HPDE6-E6E7 (cell line): ENCODE data around the gene PPP1CC.
"Not testable (repeated sequence)": the region's sequence is repeated elsewhere in the genome, so short reads cannot be mapped to it uniquely, and the experiment has no call there.

Experiments used
- DNase-seq: peaks from one replicate; pipeline ENCODE4 v3.0.0; 2011; ENCODE audit warnings: missing footprints; ENCODE audit errors: extremely low spot score

Gene PPP1CC

DNA sequence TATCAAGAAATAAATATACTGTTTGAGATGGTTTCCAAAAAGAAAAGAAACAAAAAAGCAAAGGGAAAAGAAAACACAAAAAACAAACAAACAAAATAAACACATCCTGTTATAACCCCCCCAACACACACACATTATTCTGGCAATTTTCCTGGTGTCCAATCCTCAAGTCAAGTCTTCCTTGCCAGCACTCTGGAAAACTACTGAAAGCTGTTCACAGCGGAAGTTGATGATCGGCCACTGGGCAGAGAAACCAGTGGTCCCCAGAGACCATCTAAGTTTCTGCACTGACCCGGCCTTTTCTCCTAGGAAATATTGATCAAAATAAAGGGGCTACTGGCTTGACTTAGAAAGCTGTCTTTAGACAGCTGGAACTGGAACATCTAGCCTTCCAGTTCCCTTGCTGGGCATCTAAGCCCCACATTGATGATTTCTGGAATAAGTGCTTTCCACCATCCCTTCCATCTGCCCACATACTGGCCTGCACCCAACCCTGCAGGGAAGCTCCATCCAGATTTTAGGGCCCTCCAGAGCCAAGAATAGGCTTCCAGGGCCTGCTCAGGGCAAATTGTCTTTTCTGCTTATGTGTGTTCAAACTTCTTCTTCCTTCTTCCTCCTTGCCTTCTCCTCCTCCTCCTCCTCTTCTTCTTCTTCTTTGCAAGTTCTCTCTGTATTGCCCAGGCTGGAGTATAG lies 11.6 kb upstream of the PPP1CC start:
- no peak for DNase-seq

DNA sequence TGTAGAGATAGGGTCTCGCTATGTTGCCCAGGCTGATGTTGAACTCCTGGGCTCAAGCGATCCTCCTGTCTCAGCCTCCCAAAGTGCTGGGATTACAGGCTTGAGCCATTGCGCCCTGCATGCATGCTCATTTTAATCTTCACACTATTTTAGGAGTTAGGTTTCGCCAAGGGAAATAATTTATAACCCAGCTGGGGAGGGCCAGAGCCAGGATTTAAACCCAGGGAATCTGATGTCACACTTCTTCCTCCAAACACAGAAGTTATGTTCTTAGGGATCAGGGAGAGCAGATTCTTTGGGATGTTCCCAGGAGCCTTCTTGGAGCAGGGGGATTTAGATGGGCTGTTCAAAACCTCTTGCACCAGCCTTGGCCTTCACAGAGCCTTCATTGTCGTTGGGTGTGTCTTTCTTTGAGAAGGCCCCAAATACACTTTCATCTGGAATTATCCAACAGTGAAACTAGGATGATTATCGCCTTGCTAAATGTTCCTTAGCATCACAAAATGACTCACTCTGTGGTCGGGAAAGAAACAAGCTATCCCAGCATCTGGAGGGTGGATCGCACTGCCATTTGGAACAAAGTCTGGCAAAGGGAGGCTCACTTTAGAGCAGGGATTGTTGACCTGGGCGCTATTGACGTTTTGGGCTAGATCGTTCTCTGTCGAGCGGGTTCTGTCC lies 8.2 kb upstream of the PPP1CC start:
- DNase-seq, result no peak

DNA sequence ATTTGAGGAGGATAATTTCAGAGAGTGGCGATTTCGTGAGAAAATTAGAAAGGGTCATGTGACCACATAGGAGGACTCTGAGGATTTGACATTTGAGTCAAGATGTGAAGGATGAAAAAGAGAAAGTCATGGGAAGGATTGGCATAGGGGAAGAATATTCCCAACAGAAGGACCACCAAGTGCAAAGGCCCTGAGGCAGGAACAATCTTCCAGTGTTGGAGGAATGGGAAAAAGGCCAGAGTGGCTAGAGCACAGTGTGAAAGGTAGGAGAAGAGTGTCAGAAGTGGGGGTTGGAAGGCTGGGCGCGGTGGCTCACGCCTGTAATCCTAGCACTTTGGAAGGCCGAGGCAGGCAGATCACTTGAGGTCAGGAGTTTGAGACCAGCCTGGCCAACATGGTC lies 3.9 kb upstream of the PPP1CC start:
- DNase-seq, result no peak

DNA sequence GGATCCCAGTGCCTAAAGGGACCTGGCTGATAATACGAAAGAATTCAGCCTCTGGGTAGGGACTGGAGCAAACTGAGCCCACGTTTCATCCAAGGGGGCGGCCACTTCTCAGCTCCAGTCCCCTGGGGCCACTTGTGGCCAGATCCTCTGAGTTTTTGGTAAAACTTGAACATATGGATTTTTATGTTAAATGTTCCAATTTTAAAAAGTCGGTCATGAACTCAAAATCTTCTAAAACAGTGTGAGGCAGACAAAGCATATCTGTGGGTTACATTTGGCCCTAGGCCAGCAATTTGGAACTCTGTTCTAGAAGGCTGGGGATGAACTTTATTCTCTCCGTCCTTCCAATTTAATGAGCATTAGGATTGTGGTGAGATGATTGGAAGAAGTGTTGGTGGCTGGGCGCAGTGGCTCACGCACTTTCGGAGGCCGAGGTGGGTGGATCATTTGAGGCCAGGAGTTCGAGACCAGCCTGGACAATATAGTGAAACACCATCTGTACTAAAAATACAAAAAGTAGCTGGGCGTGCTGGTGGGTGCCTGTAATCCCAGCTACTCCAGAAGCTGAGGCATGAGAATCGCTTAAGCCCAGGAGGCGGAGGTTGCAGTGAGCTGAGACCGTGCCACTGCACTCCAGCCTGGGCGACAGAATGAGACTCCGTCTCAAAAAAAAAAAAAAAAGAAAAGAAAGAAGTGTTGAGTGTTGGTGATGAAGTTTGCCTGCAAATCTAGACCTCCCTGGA lies 3.0 kb upstream of the PPP1CC start:
- no peak for DNase-seq

DNA sequence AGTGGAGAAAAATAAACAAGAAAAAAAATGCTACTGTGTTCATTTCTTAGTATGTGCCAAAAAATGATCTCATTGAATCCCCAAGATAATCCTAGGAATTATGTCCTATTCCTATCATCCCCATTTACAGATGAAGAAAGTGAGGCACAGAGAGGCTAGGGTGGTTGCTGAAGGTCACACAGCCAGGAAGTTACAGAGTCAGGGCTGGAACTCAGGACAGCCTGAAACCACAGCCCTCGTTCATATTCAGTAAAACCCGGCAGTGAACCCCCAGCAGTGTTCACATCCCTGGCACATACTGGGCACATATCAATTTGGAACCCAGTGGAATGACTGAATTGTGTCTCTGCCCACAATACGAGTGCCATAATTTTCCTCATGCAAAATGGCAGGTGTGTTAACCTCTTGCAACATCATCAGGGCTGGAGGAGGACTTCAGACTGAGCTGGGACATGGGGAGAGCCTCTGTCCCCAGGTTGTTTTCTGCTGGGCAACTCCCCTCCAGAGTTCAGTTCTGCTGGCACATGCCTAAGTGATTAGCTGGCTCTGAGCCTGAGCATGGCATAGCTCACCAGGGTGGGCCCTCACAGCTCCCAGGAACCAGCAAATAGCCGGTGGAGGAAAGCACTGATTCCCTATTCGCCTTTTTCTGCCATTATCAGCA lies 2.0 kb upstream of the PPP1CC start:
- DNase-seq, result peak; percentile 45

DNA sequence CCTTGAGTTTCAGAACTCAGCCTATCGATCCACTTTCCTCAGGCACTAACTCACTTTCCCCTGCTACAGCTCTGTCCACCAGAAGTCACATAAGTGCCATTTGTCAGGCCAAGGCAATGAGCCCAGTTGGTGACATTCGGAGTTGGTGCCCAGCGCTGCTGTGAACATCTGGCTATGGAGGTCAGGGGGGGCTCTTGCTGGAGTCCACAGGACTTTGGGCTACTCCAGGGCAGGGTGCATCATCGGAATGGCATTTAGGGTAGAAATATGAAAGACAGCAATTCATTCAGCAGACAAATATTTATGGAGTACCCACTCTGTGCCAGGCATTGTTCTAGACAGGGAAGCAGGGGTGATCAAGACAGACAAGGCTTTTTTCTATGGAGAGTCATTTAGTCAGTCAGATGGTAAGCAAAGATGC lies 1.5 kb upstream of the PPP1CC start:
- peak; percentile 20 for DNase-seq

DNA sequence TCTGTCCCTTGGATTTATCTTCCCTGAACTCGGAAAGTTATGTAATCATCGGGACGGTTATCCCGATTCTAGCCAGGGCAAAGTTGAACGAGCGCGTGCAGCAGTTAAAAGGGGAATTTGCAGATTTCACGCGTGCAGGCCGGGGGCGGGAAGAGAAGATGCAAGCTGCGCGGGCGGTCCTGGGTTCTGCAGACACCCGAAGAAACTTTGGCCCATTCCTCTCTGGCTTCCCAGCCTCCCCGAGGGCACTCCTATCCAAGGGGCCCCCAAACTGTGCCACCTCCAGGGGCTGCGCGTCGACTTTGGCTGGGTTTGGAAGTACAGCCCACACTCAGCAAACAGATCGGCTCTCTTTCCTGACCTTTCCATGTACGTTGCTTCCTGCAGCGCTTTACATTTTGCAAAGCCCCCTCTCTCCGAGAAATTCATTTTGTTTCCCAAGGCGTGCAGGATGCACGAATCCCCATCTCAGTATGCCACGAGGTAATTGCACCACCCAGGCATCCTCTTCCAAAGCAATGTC lies 941 bp upstream of the PPP1CC start:
- DNase-seq, result peak; percentile 6

DNA sequence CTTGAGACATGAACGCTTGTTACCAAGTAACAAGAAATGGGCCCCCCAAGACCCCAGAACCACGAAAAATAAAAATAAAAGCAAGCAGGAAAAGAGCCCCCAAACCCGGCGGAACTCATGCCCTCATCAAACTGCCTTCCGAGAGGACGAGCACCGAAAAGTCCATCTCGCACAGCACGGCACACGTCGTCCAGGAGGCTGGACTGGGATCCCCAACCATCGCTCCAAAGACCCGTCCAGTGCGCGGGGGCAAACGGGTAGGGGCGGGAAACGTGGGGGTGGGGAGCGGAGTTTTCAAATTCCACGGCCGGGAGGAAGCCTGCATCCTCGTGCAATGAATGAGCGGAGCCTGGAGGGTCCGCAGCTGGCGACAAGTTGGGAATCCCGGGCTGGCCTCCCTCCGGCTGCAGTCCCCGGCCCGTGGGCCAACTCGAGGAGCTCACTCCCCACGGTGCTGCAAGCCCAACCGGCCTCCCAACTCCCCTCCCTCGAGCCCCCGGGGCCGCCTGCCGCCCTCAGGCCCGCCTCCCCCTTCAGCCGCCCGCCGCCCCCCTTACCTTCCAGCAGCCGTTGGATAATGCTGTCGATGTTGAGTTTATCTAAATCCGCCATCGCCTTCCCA lies 484 bp downstream of the PPP1CC start:
- DNase-seq, result no peak

DNA sequence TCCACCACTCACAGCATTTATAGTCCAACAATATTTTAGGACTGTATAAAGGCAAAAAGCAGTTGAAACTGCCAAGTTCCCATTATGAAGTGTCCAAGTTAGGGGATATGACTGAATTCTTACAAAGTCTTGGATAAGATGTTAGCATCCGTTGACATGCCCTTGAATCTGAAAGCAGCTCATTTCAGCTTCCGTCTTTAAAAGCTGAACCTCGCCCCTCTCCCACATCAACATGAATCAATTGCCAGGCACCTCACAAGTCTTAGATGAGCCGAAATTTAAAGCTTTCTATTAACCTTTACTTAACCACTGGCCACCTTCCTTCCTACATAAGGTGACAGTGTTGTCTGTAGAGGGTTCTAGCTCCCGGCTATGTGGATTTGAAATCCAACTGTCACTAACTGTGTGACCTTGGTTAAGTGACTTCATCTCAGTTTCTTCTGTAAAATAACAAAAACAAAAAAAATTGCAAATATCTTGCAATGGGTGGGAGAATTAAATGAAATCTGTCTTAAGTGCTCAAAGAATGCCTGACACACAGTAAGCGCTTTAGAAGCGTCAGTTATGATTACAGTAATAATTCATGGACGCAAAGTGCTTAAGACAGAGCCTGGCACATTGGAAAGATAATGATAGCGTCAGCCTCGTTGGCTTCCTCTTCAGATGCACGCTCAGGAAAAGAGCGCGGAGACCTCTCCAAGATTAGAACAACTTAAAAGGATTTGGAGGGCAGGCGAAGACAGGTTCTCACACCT lies 1.2 kb downstream of the PPP1CC start:
- no peak for DNase-seq

DNA sequence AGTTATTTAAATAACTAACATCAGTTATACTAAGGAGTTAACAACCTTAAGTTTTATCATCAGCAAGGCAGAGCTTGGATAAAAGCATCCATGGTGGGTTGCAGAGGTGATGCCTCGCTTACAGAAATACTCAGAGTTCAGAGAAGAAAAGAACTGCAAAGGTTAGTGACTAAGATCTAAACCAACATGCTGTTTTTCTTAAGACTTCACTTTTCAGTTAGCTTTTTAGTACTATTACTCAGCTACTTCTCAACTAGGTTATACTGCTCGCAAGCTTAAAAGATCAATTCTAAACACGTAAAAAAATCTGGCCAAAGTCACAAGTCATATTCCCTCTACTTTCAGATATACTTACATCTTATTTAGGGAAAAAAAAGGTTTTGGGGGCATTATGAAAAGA lies 2.8 kb downstream of the PPP1CC start:
- no peak for DNase-seq

DNA sequence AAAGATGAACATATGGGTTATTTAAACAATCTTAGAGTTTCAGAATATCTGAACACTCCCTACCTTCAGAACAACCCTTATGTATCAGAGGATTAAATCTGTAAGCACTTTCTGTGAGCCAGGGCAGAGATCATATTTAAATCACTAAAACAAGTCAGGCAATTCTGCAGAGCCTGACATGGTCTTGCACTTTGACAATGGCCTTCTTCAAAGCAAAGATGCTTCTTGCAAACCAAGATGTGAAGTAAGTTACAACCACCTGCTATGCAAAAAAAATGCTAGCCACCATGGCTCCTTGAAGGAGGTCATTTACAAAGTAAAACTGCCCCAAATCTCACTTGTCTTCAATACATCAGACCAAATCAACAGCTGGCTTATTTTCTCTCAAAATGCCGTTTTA lies 3.2 kb downstream of the PPP1CC start:
- DNase-seq, result no peak

DNA sequence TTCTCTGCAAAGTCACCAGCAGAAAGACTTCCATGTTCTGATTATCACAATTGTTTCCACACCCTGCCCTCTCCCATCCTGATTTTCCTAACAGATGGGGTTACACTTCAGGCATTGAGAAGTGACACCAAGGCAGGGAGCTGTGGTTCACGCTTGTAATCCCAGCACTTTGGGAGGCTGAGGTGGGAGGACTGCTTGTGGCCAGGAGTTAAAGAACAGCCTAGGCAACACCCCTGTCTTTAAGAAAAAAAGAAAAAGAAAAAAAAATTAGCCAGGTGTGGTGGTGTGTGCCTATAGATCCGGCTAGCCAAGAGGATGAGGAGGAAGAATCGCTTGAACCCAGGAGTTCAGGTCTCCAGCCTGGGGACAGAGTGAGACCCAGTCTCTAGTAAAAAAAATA lies 5.2 kb downstream of the PPP1CC start:
- no peak for DNase-seq

DNA sequence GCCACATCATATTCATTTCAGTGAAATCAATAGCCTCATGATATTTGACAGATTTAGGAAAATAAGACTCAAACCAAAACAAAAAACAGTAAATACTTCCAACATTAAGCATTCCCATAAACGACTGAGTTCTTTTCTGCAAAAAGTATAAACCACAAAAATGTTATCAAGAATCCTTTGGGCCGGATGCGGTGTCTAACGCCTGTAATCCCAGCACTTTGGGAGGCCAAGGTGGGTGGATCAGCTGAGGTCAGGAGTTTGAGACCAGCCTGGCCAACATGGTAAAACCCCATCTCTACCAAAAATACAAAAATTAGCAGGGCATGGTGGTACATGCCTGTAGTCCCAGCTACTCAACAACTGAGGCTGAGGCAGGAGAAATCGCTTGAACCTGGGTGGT lies 5.7 kb downstream of the PPP1CC start:
- DNase-seq, result not testable (repeated sequence)

DNA sequence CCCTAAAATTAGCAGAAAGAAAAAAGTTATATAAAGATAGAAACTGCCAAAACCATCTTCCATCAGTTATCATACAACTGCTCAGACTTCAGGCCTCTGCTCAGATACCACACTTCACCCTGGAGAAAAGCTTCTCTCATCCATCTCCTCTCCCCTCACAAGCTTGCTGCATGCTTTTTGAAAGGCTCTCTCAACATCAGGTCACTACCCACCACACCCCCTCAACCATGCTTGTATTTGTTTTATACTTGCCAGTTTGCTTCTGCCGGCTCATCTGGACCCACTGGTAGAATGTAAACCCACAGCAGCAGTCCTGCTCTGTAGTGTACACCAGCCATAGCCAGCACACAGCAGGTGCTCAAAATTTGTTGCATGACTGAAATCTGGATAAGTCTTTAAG lies 8.8 kb downstream of the PPP1CC start:
- DNase-seq, result no peak

DNA sequence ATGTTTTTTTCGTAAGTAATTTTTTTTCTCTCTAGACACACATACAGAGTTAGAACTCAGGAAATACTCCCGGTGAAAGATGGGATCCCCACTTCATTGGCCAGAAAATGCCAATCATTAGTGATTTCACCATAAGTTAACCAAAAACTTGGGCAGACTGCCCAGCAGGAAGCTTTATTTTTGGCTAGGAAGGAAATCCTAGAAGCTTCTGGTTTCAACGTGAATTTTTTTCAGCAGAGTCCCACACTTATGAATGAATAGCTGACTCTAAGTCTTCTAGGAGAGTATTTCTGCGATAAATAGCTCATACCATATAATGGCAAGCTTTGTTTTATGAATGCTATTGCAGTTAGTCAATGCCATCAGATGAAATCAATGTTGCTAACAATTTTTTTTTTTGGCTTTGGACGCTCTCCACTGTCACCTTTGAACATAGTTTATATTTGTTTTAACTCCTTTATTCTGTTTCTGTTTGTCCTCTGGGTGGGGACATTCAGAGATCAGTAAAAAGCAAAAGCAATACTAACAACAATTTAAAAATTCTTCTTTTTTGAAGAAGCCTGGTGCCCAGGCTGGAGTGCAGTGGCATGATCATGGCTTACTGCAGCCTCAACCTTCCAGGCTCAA lies 9.5 kb downstream of the PPP1CC start:
- DNase-seq, result no peak

DNA sequence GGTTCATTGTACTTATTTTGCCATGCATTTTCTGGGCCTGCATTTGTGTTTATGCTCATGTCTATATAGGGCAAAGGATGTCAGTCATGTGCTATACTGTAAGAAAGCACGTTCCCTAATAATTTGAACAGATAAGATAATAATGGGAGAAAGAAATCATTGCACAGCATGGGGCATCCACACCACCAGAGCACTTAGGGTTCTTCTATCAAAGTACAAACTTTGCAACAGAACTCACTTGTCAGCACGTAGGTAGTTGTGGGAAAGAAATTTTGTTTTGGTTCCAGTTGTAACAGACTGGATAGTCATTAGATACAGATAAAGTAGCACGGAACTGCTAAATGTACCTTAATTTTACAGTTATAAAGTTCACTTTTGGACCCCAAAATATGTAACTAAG lies 10.1 kb downstream of the PPP1CC start:
- DNase-seq, result no peak

DNA sequence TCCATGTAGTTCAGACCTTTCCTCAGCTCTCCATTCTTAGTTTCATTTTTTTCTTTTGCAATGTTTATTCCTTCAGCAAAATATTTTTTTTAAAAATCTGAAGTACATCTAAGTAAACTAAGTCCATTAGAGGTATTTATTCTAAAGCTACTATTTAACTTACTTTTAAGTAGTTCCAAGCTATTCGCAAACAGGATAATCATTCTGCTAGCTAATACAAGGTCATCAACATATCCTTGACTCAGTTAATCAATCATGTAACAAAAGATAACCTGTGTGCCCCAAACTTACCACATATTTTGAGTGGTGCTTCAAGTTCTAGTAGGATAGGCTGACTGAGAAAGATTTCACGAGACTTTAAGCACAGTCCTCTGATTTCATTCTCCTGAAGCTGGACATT lies 11.2 kb downstream of the PPP1CC start:
- no peak for DNase-seq

DNA sequence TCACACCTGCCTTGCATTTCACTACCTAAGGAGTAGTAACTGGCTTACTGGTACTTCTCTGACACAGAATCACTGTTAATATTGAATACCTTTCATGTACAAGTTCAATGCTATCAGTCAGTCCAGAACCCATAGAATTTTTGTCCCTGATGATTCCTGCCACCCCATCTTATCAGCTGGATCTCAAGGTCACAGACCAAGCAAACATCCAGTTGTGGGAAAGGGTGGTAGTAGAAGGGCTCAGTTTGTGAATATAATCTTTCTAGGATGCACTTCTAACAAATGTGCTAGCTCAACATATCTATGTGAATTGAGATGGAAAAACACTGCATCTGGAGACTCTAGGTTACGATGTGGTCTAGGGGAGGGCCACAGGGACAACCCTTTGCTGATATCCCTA lies 14.1 kb downstream of the PPP1CC start:
- no peak for DNase-seq

DNA sequence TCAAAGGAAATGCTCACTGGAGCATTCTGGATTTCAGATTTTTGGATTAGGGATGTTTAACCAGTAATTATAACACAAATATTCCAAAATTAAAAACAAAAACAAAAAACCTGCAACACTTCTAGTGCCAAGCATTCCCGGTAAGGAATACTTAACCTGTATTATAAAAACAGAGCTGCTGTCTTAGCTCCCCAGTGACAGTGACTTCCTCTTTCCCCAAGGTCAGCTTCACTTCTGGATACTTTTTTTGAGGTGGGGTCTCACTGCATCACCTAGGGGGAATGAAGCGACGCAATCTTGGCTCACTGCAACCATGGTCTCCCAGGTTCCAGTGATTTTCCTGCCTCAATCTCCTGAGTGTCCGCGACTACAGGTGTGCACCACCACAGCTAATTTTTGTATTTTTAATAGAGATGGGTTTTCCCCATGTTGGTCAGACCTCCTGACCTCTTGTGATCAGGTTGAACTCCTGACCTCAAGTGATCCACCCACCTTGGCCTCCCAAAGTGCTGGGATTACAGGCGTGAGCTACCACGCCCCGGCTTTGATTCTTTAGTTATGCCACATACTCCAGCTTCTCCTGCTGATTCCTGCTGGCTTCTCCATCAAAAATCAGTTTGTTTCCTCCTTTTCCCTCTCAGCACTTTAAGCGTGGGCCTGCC lies 15.9 kb downstream of the PPP1CC start:
- DNase-seq, result no peak

DNA sequence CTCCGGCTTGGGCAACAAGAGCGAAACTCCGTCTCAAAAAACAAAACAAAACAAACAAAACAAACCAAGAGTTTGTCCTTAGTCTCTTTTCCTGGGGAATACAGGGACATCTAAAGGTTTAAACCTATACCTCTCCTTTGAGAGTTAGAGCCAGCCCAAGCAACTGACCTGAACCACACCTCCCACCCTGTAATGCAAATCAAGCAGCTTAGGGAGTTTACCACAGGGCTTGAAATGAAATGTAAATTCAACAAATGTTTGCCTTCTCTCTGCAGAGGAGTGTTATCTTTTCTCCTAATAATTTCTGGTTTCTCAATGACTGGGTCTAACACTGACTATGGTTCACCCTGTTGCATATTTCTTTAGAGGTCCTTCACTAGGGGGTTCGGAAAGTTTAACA lies 16.7 kb downstream of the PPP1CC start:
- DNase-seq, result no peak
